ENCODE results near the gene LGALS1.

GRCh38 chr22:37703906-37704305 is 28.5 kb downstream of the LGALS1 start:
- TF ChIP-seq EZH2 (IDR thresholded peaks at IDR 0.05; ENCODE audit: borderline replicate concordance, low read depth, low read length, poor library complexity, severe bottlenecking): no peak
- TF ChIP-seq, protein P1, sequence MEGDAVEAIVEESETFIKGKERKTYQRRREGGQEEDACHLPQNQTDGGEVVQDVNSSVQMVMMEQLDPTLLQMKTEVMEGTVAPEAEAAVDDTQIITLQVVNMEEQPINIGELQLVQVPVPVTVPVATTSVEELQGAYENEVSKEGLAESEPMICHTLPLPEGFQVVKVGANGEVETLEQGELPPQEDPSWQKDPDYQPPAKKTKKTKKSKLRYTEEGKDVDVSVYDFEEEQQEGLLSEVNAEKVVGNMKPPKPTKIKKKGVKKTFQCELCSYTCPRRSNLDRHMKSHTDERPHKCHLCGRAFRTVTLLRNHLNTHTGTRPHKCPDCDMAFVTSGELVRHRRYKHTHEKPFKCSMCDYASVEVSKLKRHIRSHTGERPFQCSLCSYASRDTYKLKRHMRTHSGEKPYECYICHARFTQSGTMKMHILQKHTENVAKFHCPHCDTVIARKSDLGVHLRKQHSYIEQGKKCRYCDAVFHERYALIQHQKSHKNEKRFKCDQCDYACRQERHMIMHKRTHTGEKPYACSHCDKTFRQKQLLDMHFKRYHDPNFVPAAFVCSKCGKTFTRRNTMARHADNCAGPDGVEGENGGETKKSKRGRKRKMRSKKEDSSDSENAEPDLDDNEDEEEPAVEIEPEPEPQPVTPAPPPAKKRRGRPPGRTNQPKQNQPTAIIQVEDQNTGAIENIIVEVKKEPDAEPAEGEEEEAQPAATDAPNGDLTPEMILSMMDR (conservative IDR thresholded peaks at IDR 0.05; ENCODE audit: low read depth, low read length): no peak

Data from A673 (cell line).